Measurements from ENCODE around the gene RPS27.
"Not testable (repeated sequence)": the region's sequence is repeated elsewhere in the genome, so short reads cannot be mapped to it uniquely, and the experiment has no call there.

RPS27 gene

GRCh38 chr1:153985941-153986761 is 4.4 kb upstream of the RPS27 start, which contains the start of gene RAB13:
Gene RAB13 (minus strand): TSS chr1:153986339. CDS start chr1:153986236, 103 bp downstream.
- no peak for DNase-seq (ENCODE audit: low read depth in 3 of 3)

- DNase-seq (ENCODE audit: low read depth in 3 of 3) = no peak
Measured at GRCh38 chr1:153987621-153988020, 2.9 kb upstream of the RPS27 start.

GRCh38 chr1:153991151-153991630 is 629 bp downstream of the RPS27 start:
- DNase-seq (ENCODE audit: low read depth in 3 of 3) = no peak

GRCh38 chr1:153991806-153992205 is 1.2 kb downstream of the RPS27 start:
- DNase-seq (ENCODE audit: low read depth in 3 of 3) = no peak

- DNase-seq (ENCODE audit: low read depth in 3 of 3) = no peak
Measured at GRCh38 chr1:153995202-153995601, 4.6 kb downstream of the RPS27 start.

GRCh38 chr1:153995640-153996039 is 5.1 kb downstream of the RPS27 start:
- DNase-seq (ENCODE audit: low read depth in 3 of 3) = no peak

GRCh38 chr1:153996882-153997281 is 6.3 kb downstream of the RPS27 start:
- not testable (repeated sequence) for DNase-seq (ENCODE audit: low read depth in 3 of 3)

GRCh38 chr1:154000420-154000819 is 9.9 kb downstream of the RPS27 start:
- no peak for DNase-seq (ENCODE audit: low read depth in 3 of 3)

- DNase-seq (ENCODE audit: low read depth in 3 of 3) = no peak
Measured at GRCh38 chr1:154006136-154006535, 15.6 kb downstream of the RPS27 start.

- no peak for DNase-seq (ENCODE audit: low read depth in 3 of 3)
Measured at GRCh38 chr1:154012129-154012528, 21.6 kb downstream of the RPS27 start.

GRCh38 chr1:154012543-154012942 is 22.0 kb downstream of the RPS27 start:
- DNase-seq (ENCODE audit: low read depth in 3 of 3) = not testable (repeated sequence)

- DNase-seq (ENCODE audit: low read depth in 3 of 3) = no peak
Measured at GRCh38 chr1:154014154-154014907, 23.8 kb downstream of the RPS27 start.

GRCh38 chr1:154019269-154019668 is 28.7 kb downstream of the RPS27 start:
- no peak for DNase-seq (ENCODE audit: low read depth in 3 of 3)

- DNase-seq (ENCODE audit: low read depth in 3 of 3) = no peak
Measured at GRCh38 chr1:154019940-154020339, 29.4 kb downstream of the RPS27 start.

GRCh38 chr1:154033697-154034096 is 43.1 kb downstream of the RPS27 start:
- not testable (repeated sequence) for DNase-seq (ENCODE audit: low read depth in 3 of 3)
